HL-60 (cell line): ENCODE data around the gene CALML6.

Experiments
- DNase-seq, 2 experiments: peaks; one replicate each; pipeline ENCODE4 v3.0.0-alpha.2; 2010 to 2020; ENCODE audit warnings: low read depth in 1 of 2, low spot score in 1 of 2
- H3K27ac ChIP-seq: fragments of 250-450 bp; sonication (Bioruptor Pico); replicated peaks from 2 replicates; pipeline ENCODE4 v1.5.1; 2020; ENCODE audit warnings: mild to moderate bottlenecking, moderate library complexity
- H3K27me3 ChIP-seq: fragments of 250-450 bp; sonication (Bioruptor Pico); 2 replicates; pipeline ENCODE4 v1.5.1; 2021; ENCODE audit warnings: mild to moderate bottlenecking, moderate library complexity; ENCODE audit not compliant: insufficient read depth, poor library complexity, severe bottlenecking
- H3K4me3 ChIP-seq: replicated peaks from 2 replicates; pipeline ENCODE4 v1.5.1; 2011; ENCODE audit warnings: mild to moderate bottlenecking, control low read depth, low read length; ENCODE audit not compliant: insufficient read depth
- GABPA ChIP-seq: IDR thresholded peaks from 2 replicates; pipeline ENCODE4 v1.6.1; 2012; ENCODE audit warnings: low read depth
- POLR2AphosphoS5 ChIP-seq: IDR thresholded peaks from 2 replicates; pipeline ENCODE4 v1.6.1; 2012; ENCODE audit warnings: low read depth
- SPI1 ChIP-seq: IDR thresholded peaks from 2 replicates; pipeline ENCODE4 v1.6.1; 2012; ENCODE audit warnings: low read depth, mild to moderate bottlenecking, borderline replicate concordance
- TF ChIP-seq, protein P1 (sequence below): IDR thresholded peaks from one replicate; pipeline ENCODE4 v1.5.1; 2011; ENCODE audit warnings: low read length, control low read depth, inconsistent platforms; ENCODE audit not compliant: insufficient read depth
- TF ChIP-seq, protein P2 (sequence below): IDR thresholded peaks from 2 replicates; pipeline ENCODE4 v1.6.1; 2012; ENCODE audit warnings: low read depth; ENCODE audit not compliant: insufficient replicate concordance

The CALML6 gene

DNA sequence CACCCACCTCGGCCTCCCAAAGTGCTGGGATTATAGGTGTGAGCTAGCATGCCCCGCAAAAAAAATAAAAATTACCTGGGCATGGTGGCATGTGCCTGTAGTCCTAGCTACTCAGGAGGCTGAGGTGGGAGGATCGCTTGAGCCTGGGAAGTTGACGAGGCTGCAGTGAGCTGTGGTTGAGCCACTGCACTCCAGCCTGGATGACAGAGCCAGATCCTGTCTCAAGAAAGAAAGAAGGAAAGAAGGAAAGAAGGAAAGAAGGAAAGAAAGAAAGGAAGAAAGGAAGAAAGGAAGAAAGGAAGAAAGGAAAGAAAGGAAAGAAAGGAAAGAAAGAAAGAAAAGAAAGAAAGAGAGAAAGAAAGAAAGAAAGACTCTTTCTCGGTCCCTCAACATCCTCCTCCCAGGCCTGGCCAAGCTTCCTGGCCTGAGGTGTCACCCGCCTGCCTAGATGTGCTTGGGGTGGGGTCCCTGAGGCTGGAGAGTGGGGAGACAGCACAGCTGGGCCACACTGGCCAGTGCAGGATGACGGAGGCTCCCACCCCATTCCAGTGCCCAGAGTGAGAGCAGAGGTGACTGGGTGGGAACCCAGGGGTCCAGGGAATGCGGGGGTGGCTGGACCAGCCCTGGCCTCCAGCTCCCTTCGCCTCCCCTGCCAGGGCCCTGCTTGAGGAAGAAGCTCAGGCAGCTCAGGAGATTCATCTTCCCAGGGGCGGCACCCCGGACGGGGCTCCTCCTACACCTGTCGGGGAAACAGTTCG lies 14.0 kb upstream of the CALML6 start:
- no peak overlapping the region for H3K4me3 ChIP-seq
- no peak overlapping the region for H3K27ac ChIP-seq
- TF ChIP-seq, protein P1, sequence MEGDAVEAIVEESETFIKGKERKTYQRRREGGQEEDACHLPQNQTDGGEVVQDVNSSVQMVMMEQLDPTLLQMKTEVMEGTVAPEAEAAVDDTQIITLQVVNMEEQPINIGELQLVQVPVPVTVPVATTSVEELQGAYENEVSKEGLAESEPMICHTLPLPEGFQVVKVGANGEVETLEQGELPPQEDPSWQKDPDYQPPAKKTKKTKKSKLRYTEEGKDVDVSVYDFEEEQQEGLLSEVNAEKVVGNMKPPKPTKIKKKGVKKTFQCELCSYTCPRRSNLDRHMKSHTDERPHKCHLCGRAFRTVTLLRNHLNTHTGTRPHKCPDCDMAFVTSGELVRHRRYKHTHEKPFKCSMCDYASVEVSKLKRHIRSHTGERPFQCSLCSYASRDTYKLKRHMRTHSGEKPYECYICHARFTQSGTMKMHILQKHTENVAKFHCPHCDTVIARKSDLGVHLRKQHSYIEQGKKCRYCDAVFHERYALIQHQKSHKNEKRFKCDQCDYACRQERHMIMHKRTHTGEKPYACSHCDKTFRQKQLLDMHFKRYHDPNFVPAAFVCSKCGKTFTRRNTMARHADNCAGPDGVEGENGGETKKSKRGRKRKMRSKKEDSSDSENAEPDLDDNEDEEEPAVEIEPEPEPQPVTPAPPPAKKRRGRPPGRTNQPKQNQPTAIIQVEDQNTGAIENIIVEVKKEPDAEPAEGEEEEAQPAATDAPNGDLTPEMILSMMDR: no peak
- TF ChIP-seq SPI1 (no peak), GABPA (no peak), POLR2AphosphoS5 (no peak)
- TF ChIP-seq, protein P2, sequence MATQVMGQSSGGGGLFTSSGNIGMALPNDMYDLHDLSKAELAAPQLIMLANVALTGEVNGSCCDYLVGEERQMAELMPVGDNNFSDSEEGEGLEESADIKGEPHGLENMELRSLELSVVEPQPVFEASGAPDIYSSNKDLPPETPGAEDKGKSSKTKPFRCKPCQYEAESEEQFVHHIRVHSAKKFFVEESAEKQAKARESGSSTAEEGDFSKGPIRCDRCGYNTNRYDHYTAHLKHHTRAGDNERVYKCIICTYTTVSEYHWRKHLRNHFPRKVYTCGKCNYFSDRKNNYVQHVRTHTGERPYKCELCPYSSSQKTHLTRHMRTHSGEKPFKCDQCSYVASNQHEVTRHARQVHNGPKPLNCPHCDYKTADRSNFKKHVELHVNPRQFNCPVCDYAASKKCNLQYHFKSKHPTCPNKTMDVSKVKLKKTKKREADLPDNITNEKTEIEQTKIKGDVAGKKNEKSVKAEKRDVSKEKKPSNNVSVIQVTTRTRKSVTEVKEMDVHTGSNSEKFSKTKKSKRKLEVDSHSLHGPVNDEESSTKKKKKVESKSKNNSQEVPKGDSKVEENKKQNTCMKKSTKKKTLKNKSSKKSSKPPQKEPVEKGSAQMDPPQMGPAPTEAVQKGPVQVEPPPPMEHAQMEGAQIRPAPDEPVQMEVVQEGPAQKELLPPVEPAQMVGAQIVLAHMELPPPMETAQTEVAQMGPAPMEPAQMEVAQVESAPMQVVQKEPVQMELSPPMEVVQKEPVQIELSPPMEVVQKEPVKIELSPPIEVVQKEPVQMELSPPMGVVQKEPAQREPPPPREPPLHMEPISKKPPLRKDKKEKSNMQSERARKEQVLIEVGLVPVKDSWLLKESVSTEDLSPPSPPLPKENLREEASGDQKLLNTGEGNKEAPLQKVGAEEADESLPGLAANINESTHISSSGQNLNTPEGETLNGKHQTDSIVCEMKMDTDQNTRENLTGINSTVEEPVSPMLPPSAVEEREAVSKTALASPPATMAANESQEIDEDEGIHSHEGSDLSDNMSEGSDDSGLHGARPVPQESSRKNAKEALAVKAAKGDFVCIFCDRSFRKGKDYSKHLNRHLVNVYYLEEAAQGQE: no peak
- no peak for DNase-seq
- H3K27me3 ChIP-seq: no peaks in the 10 kb centered on the region

DNA sequence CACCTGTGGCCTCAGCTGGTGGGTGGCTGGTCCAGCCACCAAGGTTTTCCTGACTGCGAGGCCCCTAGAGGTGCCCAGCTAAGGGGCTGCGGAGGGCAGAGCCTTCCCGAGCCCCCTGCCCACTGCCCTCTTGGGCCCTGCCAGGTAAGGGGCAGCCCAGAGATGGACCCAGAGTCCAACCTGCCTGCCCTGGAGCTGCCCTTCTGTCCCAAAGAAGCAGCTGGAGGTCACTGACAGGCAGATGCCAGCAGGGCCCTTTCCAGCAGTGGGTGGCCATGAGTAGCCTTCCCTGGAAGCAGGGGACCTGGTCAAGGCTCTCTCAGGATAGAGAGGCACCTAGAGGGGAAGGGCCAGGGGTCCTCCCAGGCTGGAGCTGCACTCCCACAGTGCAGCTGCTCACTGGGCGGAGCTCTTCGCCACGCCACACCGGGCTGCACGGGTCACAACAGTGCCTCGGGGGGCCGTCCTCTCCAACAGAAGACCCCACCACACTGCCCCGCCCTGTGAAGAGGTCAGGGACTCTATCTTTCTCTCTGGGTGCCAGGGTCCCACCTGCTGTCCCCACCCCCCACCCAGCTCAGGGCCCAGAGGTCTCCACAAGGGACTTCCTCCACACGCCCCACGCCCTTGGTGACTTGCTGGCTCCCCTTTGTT lies 13.3 kb upstream of the CALML6 start:
- TF ChIP-seq GABPA (no peak), SPI1 (no peak), POLR2AphosphoS5 (no peak)
- TF ChIP-seq, protein P1: no peak
- TF ChIP-seq, protein P2: no peak

DNA sequence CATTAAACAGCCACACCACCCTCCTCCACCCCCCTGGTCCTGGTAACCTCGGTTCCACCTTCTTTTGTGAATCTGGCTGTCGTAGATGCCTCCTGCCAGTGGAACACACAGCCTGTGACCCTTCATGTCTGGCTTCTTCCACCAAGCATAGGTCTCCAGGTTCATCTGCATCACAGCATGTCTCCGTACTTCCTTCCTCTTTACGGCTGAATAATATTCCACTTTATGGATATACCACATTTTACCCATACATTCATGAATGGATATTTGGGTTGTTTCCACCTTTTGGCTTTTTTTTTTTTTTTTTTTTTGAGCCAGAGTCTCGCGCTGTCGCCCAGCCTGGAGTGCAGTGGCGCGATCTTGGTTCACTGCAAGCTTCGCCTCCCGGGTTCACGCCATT lies 11.8 kb upstream of the CALML6 start:
- H3K27ac ChIP-seq: no peak overlapping the region
- TF ChIP-seq SPI1: no peak
- TF ChIP-seq GABPA: no peak
- TF ChIP-seq, protein P1: no peak
- TF ChIP-seq POLR2AphosphoS5: no peak
- TF ChIP-seq, protein P2: no peak
- DNase-seq: no peak
- H3K4me3 ChIP-seq: no peak overlapping the region
- H3K27me3 ChIP-seq: no peaks in the 10 kb centered on the region

More for the DNA sequence above, 13.3 kb upstream of the CALML6 start:
- no peak for DNase-seq
- H3K27ac ChIP-seq: no peak overlapping the region
- no peaks in the 10 kb centered on the region for H3K27me3 ChIP-seq
- H3K4me3 ChIP-seq: no peak overlapping the region
